Measurements from ENCODE around the gene CEL. TPM values are rescaled to one million over a fixed set of nuclear protein-coding genes. Genes with fewer than 3 reads are reported as not detected.
A peak's percentile ranks its signal among the peaks of the same experiment; 100 is the strongest.

Gene CEL
- total RNA-seq, 1 experiment from 2014 or later, result 6.9 TPM

GRCh38 chr9:133119103-133119845 is 57.5 kb downstream of the CEL start (continued):
- TF ChIP-seq CTCF (IDR thresholded peaks at IDR 0.05 in 2 of 3, conservative IDR thresholded peaks at IDR 0.05 in 1 of 3; ENCODE audit: borderline replicate concordance in 1 of 3, insufficient read depth in 1 of 3, low read depth in 2 of 3, low read length in 2 of 3) (no peak), EGR1 (IDR thresholded peaks at IDR 0.05; ENCODE audit: low read depth) (no peak), MAX (IDR thresholded peaks at IDR 0.05) (no peak), ZFX (IDR thresholded peaks at IDR 0.05) (no peak), JUND (IDR thresholded peaks at IDR 0.05) (no peak), EZH2phosphoT487 (IDR thresholded peaks at IDR 0.05; ENCODE audit: borderline replicate concordance) (no peak)

GRCh38 chr9:133119846-133120500 is 58.2 kb downstream of the CEL start:
- Histone ChIP-seq H3K36me3 (ENCODE audit: control insufficient read depth in 1 of 2, insufficient read depth in 2 of 2, low read length in 2 of 2) (no peaks in the 10 kb centered on the region), H3K4me3 (replicated peaks in 1 of 2; ENCODE audit: low read depth in 1 of 2, low read length in 2 of 2) (peak overlapping the region; percentile 62 to 80), H3K27me3 (ENCODE audit: insufficient read depth, low read length) (no peaks in the 10 kb centered on the region), H3K4me2 (ENCODE audit: low read length) (peak overlapping the region; percentile 97), H3K9me3 (ENCODE audit: control insufficient read depth in 1 of 2, insufficient read depth in 1 of 2, low read depth in 1 of 2, low read length in 2 of 2) (no peaks in the 10 kb centered on the region), H3K9ac (ENCODE audit: low read length) (peak overlapping the region; percentile 85), H3K9me2 (ENCODE audit: insufficient read depth) (no peaks in the 10 kb centered on the region), H2AFZ (ENCODE audit: low read depth, low read length, poor library complexity, severe bottlenecking) (no peak overlapping the region), H3K4me1 (ENCODE audit: control insufficient read depth in 1 of 2, insufficient read depth in 2 of 2, low read length in 2 of 2) (peaks cover 8 to 41% of the 10 kb centered on the region in 2 experiments), H4K20me1 (ENCODE audit: insufficient read depth) (no peaks in the 10 kb centered on the region), H3K27ac (ENCODE audit: low read depth, low read length) (peak overlapping the region; percentile 79), H3K79me2 (ENCODE audit: insufficient read depth, low read length) (peaks cover 36% of the 10 kb centered on the region)
- DNase-seq (ENCODE audit: low read depth, low spot score) (no peak), ATAC-seq (no peak; the same call in 1 of the 2 replicates)
- BruUV-seq (replicated peaks), result TSS peak; percentile 65
- intact Hi-C loops (cut with micrococcal nuclease), result loop anchor here (2.0 kb wide), 1 partner anchor 29 kb away; no protein-coding TSS in a partner anchor
- CTCF ChIA-PET, result interaction anchor here (0.7 to 3.1 kb wide), 3 partner anchors 24 to 98 kb away, joined by 3 to 20 read pairs (median 3); no protein-coding TSS in a partner anchor
- POLR2A ChIA-PET, result no interaction called here
- TF ChIP-seq RAD21 (IDR thresholded peaks at IDR 0.05; ENCODE audit: low read depth), result no peak
- no peak for TF ChIP-seq CTCF (IDR thresholded peaks at IDR 0.05 in 2 of 3, conservative IDR thresholded peaks at IDR 0.05 in 1 of 3; ENCODE audit: borderline replicate concordance in 1 of 3, insufficient read depth in 1 of 3, low read depth in 2 of 3, low read length in 2 of 3)
- no peak for TF ChIP-seq EGR1 (IDR thresholded peaks at IDR 0.05; ENCODE audit: low read depth)
- TF ChIP-seq ATF3 (IDR thresholded peaks at IDR 0.05), result no peak
- TF ChIP-seq TCF7L2 (IDR thresholded peaks at IDR 0.05; ENCODE audit: borderline replicate concordance, extremely low read depth, insufficient read depth, insufficient read length), result no peak
- TF ChIP-seq SRF (IDR thresholded peaks at IDR 0.05; ENCODE audit: low read depth), result no peak
- TF ChIP-seq ZBTB33 (IDR thresholded peaks at IDR 0.05; ENCODE audit: extremely low read depth, insufficient replicate concordance, low read length), result no peak
- TF ChIP-seq ELF1 (IDR thresholded peaks at IDR 0.05; ENCODE audit: borderline replicate concordance, low read depth), result no peak
- TF ChIP-seq POLR2A (IDR thresholded peaks at IDR 0.05; ENCODE audit: borderline replicate concordance, extremely low read depth, insufficient read depth, insufficient read length), result no peak
- no peak for TF ChIP-seq FOSL1 (IDR thresholded peaks at IDR 0.05; ENCODE audit: low read depth)
- no peak for TF ChIP-seq POLR2AphosphoS5 (IDR thresholded peaks at IDR 0.05; ENCODE audit: low read depth, low read length)
- no peak for TF ChIP-seq SP1 (IDR thresholded peaks at IDR 0.05; ENCODE audit: low read depth)
- TF ChIP-seq JUND (IDR thresholded peaks at IDR 0.05), result no peak
- RAD21 ChIA-PET (ENCODE audit: low non-redundant PET in 1 of 2, low total read pairs in 2 of 2, uncharacterized antibody in 2 of 2, unreplicated experiment in 2 of 2), result interaction anchor here in 1 of 2 experiments (1.2 kb wide), 1 partner anchor 29 kb away, joined by 3 read pairs; no protein-coding TSS in a partner anchor
